ENCODE data around the gene TSEN54.
A peak's percentile ranks its signal among the peaks of the same experiment; 100 is the strongest.

Gene TSEN54

DNA sequence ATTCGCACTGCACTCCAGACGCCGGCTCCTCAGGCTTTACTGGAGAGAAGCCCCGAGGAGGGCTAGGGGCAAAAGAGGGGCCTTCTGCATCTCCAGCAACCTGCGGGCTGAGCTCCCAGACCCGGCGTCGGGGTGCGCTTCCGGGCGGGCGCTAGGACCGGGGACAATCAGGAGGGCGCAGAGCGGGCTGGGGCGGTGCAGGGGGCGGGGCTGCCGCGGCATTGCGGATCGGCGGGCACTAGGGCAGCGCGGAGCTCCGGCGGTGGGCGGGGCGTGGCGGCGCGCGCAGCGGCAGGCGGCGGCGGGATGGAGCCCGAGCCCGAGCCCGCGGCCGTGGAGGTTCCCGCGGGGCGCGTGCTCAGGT is at the start of gene TSEN54:
TSS of gene TSEN54 (plus strand) at position 274 of the 364 bp plus-strand sequence. CDS start at position 307, 33 bp downstream.
- peaks cover 2% of the 10 kb centered on the region for H3K36me3 ChIP-seq (ENCODE audit: control insufficient read depth, insufficient read depth, low read length)
- H3K4me3 ChIP-seq (replicated peaks; ENCODE audit: low read depth, low read length): peak within 1 kb of the TSS; percentile 87
- TF ChIP-seq CTCF (IDR thresholded peaks at IDR 0.05; ENCODE audit: insufficient read depth, low read length, poor library complexity, severe bottlenecking): no peak
- no peaks in the 10 kb centered on the region; the same call in 1 of the 2 replicates for H3K27me3 ChIP-seq (replicated peaks; ENCODE audit: control insufficient read depth, insufficient read depth, low read length)
- peak; percentile 94 for DNase-seq (ENCODE audit: extremely low read depth, insufficient read length)

- DNase-seq (ENCODE audit: extremely low read depth, insufficient read length): no peak
- Histone ChIP-seq H3K36me3 (ENCODE audit: control insufficient read depth, insufficient read depth, low read length) (peaks cover 4% of the 10 kb centered on the region), H3K4me3 (replicated peaks; ENCODE audit: low read depth, low read length) (no peak overlapping the region), H3K27me3 (replicated peaks; ENCODE audit: control insufficient read depth, insufficient read depth, low read length) (no peaks in the 10 kb centered on the region)
- no peak for TF ChIP-seq CTCF (IDR thresholded peaks at IDR 0.05; ENCODE audit: insufficient read depth, low read length, poor library complexity, severe bottlenecking)
These were observed 48.0 kb upstream of the TSEN54 start for GRCh38 chr17:75468291-75468754.

DNA sequence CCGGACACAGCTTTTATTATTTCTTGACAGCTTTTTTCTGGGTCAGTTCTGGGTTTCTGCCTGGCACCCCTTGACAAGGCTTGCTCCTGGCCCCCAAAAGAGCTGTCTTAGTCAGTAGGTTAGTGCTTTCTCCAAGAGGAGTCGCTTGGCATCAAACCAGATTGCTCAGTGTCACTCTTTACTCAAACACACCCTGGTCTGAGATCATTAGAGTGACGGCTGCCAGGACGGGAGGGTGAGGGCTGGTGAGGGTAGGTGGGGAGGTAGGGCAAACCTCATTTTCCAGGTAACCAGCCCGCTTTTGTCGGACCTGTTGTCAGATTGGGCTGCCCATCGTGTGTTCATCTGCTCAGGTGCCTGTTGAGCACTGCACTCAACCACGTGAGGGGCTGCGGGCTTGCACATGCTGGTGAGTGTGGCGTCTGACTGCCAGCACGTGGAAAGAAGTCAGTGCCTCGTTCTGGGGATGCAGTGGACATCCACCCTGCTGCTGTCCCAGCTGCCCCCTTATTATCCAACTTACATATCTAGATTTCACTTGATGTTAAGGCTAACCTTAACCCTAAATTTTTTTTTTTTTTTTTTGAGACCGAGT is 47.5 kb upstream of the TSEN54 start:
- no peak for DNase-seq (ENCODE audit: extremely low read depth, insufficient read length)
- no peak for TF ChIP-seq CTCF (IDR thresholded peaks at IDR 0.05; ENCODE audit: insufficient read depth, low read length, poor library complexity, severe bottlenecking)
- Histone ChIP-seq H3K27me3 (replicated peaks; ENCODE audit: control insufficient read depth, insufficient read depth, low read length) (no peaks in the 10 kb centered on the region), H3K4me3 (replicated peaks; ENCODE audit: low read depth, low read length) (no peak overlapping the region), H3K36me3 (ENCODE audit: control insufficient read depth, insufficient read depth, low read length) (peaks cover 4% of the 10 kb centered on the region)

DNA sequence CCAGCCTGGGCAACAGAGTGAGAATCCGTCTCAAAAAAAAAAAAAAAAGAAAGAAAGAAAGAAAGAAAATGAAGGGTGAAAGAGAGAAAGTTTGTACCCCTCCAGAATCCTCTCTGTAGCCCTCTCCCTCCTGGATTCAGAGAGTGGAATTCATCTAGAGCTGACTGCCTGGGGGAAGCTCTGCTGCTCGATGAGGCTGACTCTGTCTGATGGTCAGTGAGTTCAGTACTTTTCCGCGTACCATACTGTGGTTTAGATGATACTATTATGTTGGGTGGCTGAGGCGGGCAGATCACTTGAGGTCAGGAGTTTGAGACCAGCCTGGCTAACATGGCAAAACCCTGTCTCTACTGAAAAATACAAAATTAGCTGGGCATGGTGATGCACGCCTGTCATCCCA is 45.1 kb upstream of the TSEN54 start:
- no peak for DNase-seq (ENCODE audit: extremely low read depth, insufficient read length)
- no peak overlapping the region for H3K4me3 ChIP-seq (replicated peaks; ENCODE audit: low read depth, low read length)
- peaks cover 10% of the 10 kb centered on the region for H3K36me3 ChIP-seq (ENCODE audit: control insufficient read depth, insufficient read depth, low read length)
- TF ChIP-seq CTCF (IDR thresholded peaks at IDR 0.05; ENCODE audit: insufficient read depth, low read length, poor library complexity, severe bottlenecking): no peak
- no peaks in the 10 kb centered on the region for H3K27me3 ChIP-seq (replicated peaks; ENCODE audit: control insufficient read depth, insufficient read depth, low read length)

DNA sequence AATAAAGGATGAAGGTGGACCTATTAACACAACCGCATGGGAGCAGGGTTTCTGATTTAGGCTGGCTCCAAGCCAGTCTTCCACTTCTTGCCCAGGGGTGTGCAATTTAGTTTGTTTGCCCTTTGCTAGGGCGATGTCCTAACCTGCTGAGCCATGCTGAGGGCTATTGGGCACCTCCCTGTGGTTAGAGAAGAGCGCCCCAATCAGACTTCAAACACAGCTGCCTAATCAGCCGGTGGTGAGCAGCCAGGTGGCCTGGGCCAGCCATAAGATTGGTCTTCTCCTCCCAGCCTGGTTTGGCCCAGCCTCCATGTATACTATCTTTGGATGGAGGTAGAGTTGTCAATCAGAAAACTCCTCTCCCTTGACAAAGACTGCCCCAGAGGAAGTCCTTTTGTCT is 44.2 kb upstream of the TSEN54 start:
- H3K4me3 ChIP-seq (replicated peaks; ENCODE audit: low read depth, low read length): no peak overlapping the region
- TF ChIP-seq CTCF (IDR thresholded peaks at IDR 0.05; ENCODE audit: insufficient read depth, low read length, poor library complexity, severe bottlenecking): no peak
- H3K27me3 ChIP-seq (replicated peaks; ENCODE audit: control insufficient read depth, insufficient read depth, low read length): no peaks in the 10 kb centered on the region
- no peak for DNase-seq (ENCODE audit: extremely low read depth, insufficient read length)
- peaks cover 10% of the 10 kb centered on the region for H3K36me3 ChIP-seq (ENCODE audit: control insufficient read depth, insufficient read depth, low read length)

DNA sequence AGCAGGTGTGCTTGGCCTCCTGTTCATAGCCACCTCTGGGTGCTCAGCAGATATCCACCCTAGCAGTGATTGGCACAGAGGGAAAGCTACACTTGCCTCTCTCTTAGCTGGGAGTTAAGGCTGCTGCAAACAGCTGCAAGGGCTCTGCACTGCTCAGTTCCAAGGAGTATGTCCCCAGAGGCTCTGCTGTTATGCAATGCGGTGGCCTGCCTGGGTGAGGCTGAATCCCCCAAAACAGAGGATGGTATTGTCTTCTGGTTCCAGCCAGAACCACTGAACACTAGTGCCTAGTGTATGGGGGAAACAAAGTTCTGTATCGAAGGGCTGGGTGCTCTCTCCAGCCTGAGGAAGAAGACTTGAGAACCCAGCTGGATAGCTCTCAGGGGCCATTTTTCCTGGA is 43.1 kb upstream of the TSEN54 start:
- no peak for TF ChIP-seq CTCF (IDR thresholded peaks at IDR 0.05; ENCODE audit: insufficient read depth, low read length, poor library complexity, severe bottlenecking)
- H3K36me3 ChIP-seq (ENCODE audit: control insufficient read depth, insufficient read depth, low read length): peaks cover 10% of the 10 kb centered on the region
- no peak overlapping the region for H3K4me3 ChIP-seq (replicated peaks; ENCODE audit: low read depth, low read length)
- no peak for DNase-seq (ENCODE audit: extremely low read depth, insufficient read length)
- no peaks in the 10 kb centered on the region for H3K27me3 ChIP-seq (replicated peaks; ENCODE audit: control insufficient read depth, insufficient read depth, low read length)

Data from GM06990 (cell line).